B cell (primary cell): Measurements from ENCODE around the gene SLC26A1. TPM values are rescaled to one million over a fixed set of nuclear protein-coding genes. Genes with fewer than 3 reads are reported as not detected.

Experiments
- ATAC-seq: fragments of 200-7000 bp; cut with Tn5 transposase; one replicate; pipeline ENCODE4 v1.10.0; 2021; ENCODE audit warnings: low read depth, mild to moderate bottlenecking, moderate number of reproducible peaks, moderate library complexity
- CTCF ChIA-PET: fragments of 350-600 bp; sonication (Branson Sonifier 250); formaldehyde crosslinking; loops from one replicate; lab custom pipeline; 2021; ENCODE audit warnings: antibody characterized with exemption, inconsistent platforms; lab: Charles Lee
- POLR2A ChIA-PET: fragments of 350-600 bp; sonication (Branson Sonifier 250); formaldehyde crosslinking; loops from one replicate; lab custom pipeline; 2021; ENCODE audit warnings: antibody characterized with exemption; lab: Charles Lee
- DNase-seq: peaks from one replicate; pipeline ENCODE4 v3.0.0; 2013
- H2AFZ ChIP-seq: 2 replicates; pipeline ENCODE4 v1.6.1; 2012; ENCODE audit warnings: mild to moderate bottlenecking, low read depth, low read length; ENCODE audit not compliant: insufficient read depth, poor library complexity, severe bottlenecking
- H3K27ac ChIP-seq, 2 donors: 1 replicate in 1 of 2; 2 replicates in 1 of 2; pipeline ENCODE4 v1.5.1; 2012 to 2013; ENCODE audit warnings: low read length in 2 of 2, mild to moderate bottlenecking in 2 of 2, moderate library complexity in 1 of 2
- H3K27me3 ChIP-seq, 4 experiments: fragments of 200-600 bp in 1 of 4; sonication (generic) in 1 of 4; replicated peaks in 1 of 4; 1 replicate in 2 of 4; 2 replicates in 2 of 4; pipeline versions ENCODE4 v1.6.1 to v1.7.0; 2013 to 2016; ENCODE audit warnings: low read length in 3 of 4, mild to moderate bottlenecking in 2 of 4, mixed read lengths in 1 of 4, moderate library complexity in 1 of 4; ENCODE audit not compliant: insufficient read depth in 4 of 4, control insufficient read depth in 3 of 4; ENCODE audit errors: control extremely low read depth in 1 of 4
- H3K36me3 ChIP-seq, 2 experiments: replicated peaks in 1 of 2; 1 replicate in 1 of 2; 2 replicates in 1 of 2; pipeline versions ENCODE4 v1.6.1 to v1.7.1; 2013; ENCODE audit warnings: low read length in 1 of 2; ENCODE audit not compliant: insufficient read depth in 2 of 2, control insufficient read depth in 1 of 2; ENCODE audit errors: control extremely low read depth in 1 of 2, extremely low read depth in 1 of 2
- H3K4me1 ChIP-seq, 2 donors: fragments of 200-600 bp in 1 of 2; sonication (generic) in 1 of 2; 1 replicate in 1 of 2; 2 replicates in 1 of 2; pipeline versions ENCODE4 v1.5.1 to v1.6.1; 2013 to 2017; ENCODE audit warnings: low read length in 2 of 2; ENCODE audit not compliant: control insufficient read depth in 2 of 2, insufficient read depth in 2 of 2
- H3K4me2 ChIP-seq: replicated peaks from 2 replicates; pipeline ENCODE3; 2012; ENCODE audit warnings: mild to moderate bottlenecking, low read depth, low read length; ENCODE audit not compliant: poor library complexity, severe bottlenecking
- H3K4me3 ChIP-seq, 5 experiments: fragments of 200-600 bp in 1 of 5; sonication (generic) in 1 of 5; 1 replicate in 3 of 5; 2 replicates in 2 of 5; pipeline versions ENCODE4 v1.5.1 to v1.7.0; 2011 to 2016; ENCODE audit warnings: low read length in 4 of 5, mild to moderate bottlenecking in 4 of 5, low read depth in 2 of 5, control low read depth in 1 of 5, moderate library complexity in 1 of 5; ENCODE audit not compliant: insufficient read depth in 1 of 5; ENCODE audit errors: control extremely low read depth in 1 of 5, extremely low read depth in 1 of 5
- H3K79me2 ChIP-seq: fragments of 200-600 bp; sonication (generic); one replicate; pipeline ENCODE4 v1.6.0; 2016; ENCODE audit warnings: low read length; ENCODE audit not compliant: control insufficient read depth, insufficient read depth
- H3K9ac ChIP-seq: fragments of 200-600 bp; sonication (generic); 2 replicates; pipeline ENCODE4 v1.6.1; 2017; ENCODE audit warnings: mild to moderate bottlenecking, low read length, moderate library complexity
- H3K9me3 ChIP-seq, 3 donors: one replicate each; pipeline versions ENCODE4 v1.6.1 to v1.7.1; 2013; ENCODE audit warnings: low read length in 2 of 3; ENCODE audit not compliant: control insufficient read depth in 2 of 3, insufficient read depth in 1 of 3; ENCODE audit errors: control extremely low read depth in 1 of 3
- H4K20me1 ChIP-seq: 2 replicates; pipeline ENCODE4 v1.6.0; 2012; ENCODE audit warnings: mild to moderate bottlenecking, low read length; ENCODE audit not compliant: insufficient read depth, control insufficient read depth, poor library complexity, severe bottlenecking
- H3K27ac Mint-ChIP-seq: one replicate; pipeline ENCODE4 v1.8.0; 2021; ENCODE audit warnings: mixed read lengths
- H3K27me3 Mint-ChIP-seq: one replicate; pipeline ENCODE4 v1.8.0; 2021; ENCODE audit warnings: mixed read lengths
- H3K4me1 Mint-ChIP-seq: one replicate; pipeline ENCODE4 v1.8.0; 2021; ENCODE audit warnings: mixed read lengths
- H3K4me3 Mint-ChIP-seq: one replicate; pipeline ENCODE4 v1.8.0; 2021; ENCODE audit warnings: mixed read lengths
- H3K9me3 Mint-ChIP-seq: one replicate; pipeline ENCODE4 v1.8.0; 2022; ENCODE audit warnings: mixed read lengths; ENCODE audit not compliant: insufficient read depth
- CTCF ChIP-seq: fragments of 200-600 bp; IDR thresholded peaks from one replicate; pipeline ENCODE4 v1.8.0; 2022; ENCODE audit warnings: antibody characterized with exemption, mild to moderate bottlenecking
- EZH2 ChIP-seq: IDR thresholded peaks from 2 replicates; pipeline ENCODE4 v1.6.1; 2012; ENCODE audit warnings: borderline replicate concordance, low read depth, mild to moderate bottlenecking, moderate library complexity, low read length; ENCODE audit not compliant: insufficient read depth, poor library complexity, severe bottlenecking
- WGBS: methylation state at CpG from one replicate; pipeline ENCODE4 v1.1.5; 2013; ENCODE audit warnings: missing lambda C conversion rate; ENCODE audit not compliant: insufficient coverage; 5-methylcytosine and 5-hydroxymethylcytosine counted together
- intact Hi-C: fragments of 100-400 bp; cut with micrococcal nuclease; formaldehyde crosslinking; loops from one replicate; pipeline ENCODE4 v1.10.0; 2022
- polyA plus RNA-seq: library from polyadenylated mRNA; depleted of rRNA; stranded (reverse); fragments of >200 nt; gene quantifications from 2 replicates; pipeline ENCODE4 v1.2.3, GENCODE V29; 2012
- total RNA-seq, 2 donors: library from RNA; stranded (reverse); fragments of 120-200 nt in 1 of 2; gene quantifications; 1 replicate in 1 of 2; 2 replicates in 1 of 2; pipeline versions ENCODE4 v1.2.3 to v1.2.4, GENCODE V29; 2013 to 2022

The SLC26A1 gene
- total and polyA plus RNA-seq, 2 donors (not counting 1 experiment from before 2014, with no cell fraction given) = 0.03 to 1.1 TPM

- intact Hi-C loops = loop anchor here (5.0 to 10.0 kb wide), 2 partner anchors 92 to 744 kb away; no protein-coding TSS in a partner anchor
- 97% methylated on average over 68 of the region's 69 CpGs for WGBS
Measured at GRCh38 chr4:988726-989721, 4.2 kb downstream of the SLC26A1 start.

More at GRCh38 chr4:988726-989721, 4.2 kb downstream of the SLC26A1 start:
- no peaks in the 10 kb centered on the region for H3K36me3 ChIP-seq
- no peak for ATAC-seq
- DNase-seq = no peak
- H2AFZ ChIP-seq = no peak overlapping the region
- TF ChIP-seq EZH2 (no peak), CTCF (no peak)
- peaks cover 10% of the 10 kb centered on the region for H3K79me2 ChIP-seq
- H3K9me3 ChIP-seq = no peaks in the 10 kb centered on the region
- H3K4me3 Mint-ChIP-seq = no peak overlapping the region
- H3K27me3 Mint-ChIP-seq = no peaks in the 10 kb centered on the region
- H3K27ac Mint-ChIP-seq = no peak overlapping the region
- CTCF ChIA-PET = interaction anchor here (2.5 to 6.7 kb wide), 3 partner anchors 55 to 247 kb away, joined by 23 to 90 read pairs (median 68); partner anchors contain the start of genes GAK and TMEM175
- peaks cover 25 to 26% of the 10 kb centered on the region in 2 donors for H3K4me1 ChIP-seq
- H3K27me3 ChIP-seq = no peaks in the 10 kb centered on the region
- H3K27ac ChIP-seq = no peak overlapping the region
- POLR2A ChIA-PET = interaction anchor here (0.5 kb wide), 1 partner anchor 174 kb away, joined by 3 read pairs; no protein-coding TSS in a partner anchor
- H3K9me3 Mint-ChIP-seq = no peaks in the 10 kb centered on the region
- peaks cover 14% of the 10 kb centered on the region for H4K20me1 ChIP-seq
- no peak overlapping the region for H3K9ac ChIP-seq
- no peak overlapping the region for H3K4me2 ChIP-seq
- peaks cover 26% of the 10 kb centered on the region for H3K4me1 Mint-ChIP-seq
- no peak overlapping the region for H3K4me3 ChIP-seq
